ENCODE data around the gene PPM1K. TPM values are rescaled to one million over a fixed set of nuclear protein-coding genes. Genes with fewer than 3 reads are reported as not detected.
"Not testable (repeated sequence)": the region's sequence is repeated elsewhere in the genome, so short reads cannot be mapped to it uniquely, and the experiment has no call there.

The PPM1K gene
- 10 to 100 TPM; 13.5 to 24.8 (median 21.3) TPM for polyA plus RNA-seq (ENCODE audit: insufficient read length in 3 of 3)
- long read RNA-seq, donor 1, full-length matches to known transcripts: 5 of 5 reads
- long read RNA-seq, donor 1, partial matches to known transcripts: 0 of 5 reads
- long read RNA-seq, donor 1, other reads (novel, unspliced or antisense): 0 of 5 reads
- long read RNA-seq, donor 2, partial matches to known transcripts: 0 of 1 reads
- long read RNA-seq, donor 2, other reads (novel, unspliced or antisense): 0 of 1 reads
- long read RNA-seq, donor 3, full-length matches to known transcripts: 3 of 3 reads
- long read RNA-seq, donor 3, partial matches to known transcripts: 0 of 3 reads
- long read RNA-seq, donor 3, other reads (novel, unspliced or antisense): 0 of 3 reads
- long read RNA-seq, donor 4, partial matches to known transcripts: 0 of 1 reads
- long read RNA-seq, donor 4, other reads (novel, unspliced or antisense): 0 of 1 reads
- long read RNA-seq, donor 5: 0 reads
- long read RNA-seq, donor 6, full-length matches to known transcripts: 1 of 27 reads
- long read RNA-seq, donor 6, partial matches to known transcripts: 26 of 27 reads
- long read RNA-seq, donor 6, other reads (novel, unspliced or antisense): 0 of 27 reads
- long read RNA-seq, donor 7, full-length matches to known transcripts: 5 of 5 reads
- long read RNA-seq, donor 7, partial matches to known transcripts: 0 of 5 reads
- long read RNA-seq, donor 7, other reads (novel, unspliced or antisense): 0 of 5 reads
- long read RNA-seq, donor 8, full-length matches to known transcripts: 2 of 2 reads
- long read RNA-seq, donor 8, partial matches to known transcripts: 0 of 2 reads
- long read RNA-seq, donor 8, other reads (novel, unspliced or antisense): 0 of 2 reads
- long read RNA-seq, donor 9: 0 reads
- long read RNA-seq, donor 10, partial matches to known transcripts: 0 of 1 reads
- long read RNA-seq, donor 10, other reads (novel, unspliced or antisense): 0 of 1 reads
- long read RNA-seq, donor 11: 0 reads
- long read RNA-seq, donor 12, full-length matches to known transcripts: 3 of 3 reads
- long read RNA-seq, donor 12, partial matches to known transcripts: 0 of 3 reads
- long read RNA-seq, donor 12, other reads (novel, unspliced or antisense): 0 of 3 reads
- long read RNA-seq, donor 13: 0 reads
- long read RNA-seq, donor 14, full-length matches to known transcripts: 7 of 7 reads
- long read RNA-seq, donor 14, partial matches to known transcripts: 0 of 7 reads
- long read RNA-seq, donor 14, other reads (novel, unspliced or antisense): 0 of 7 reads
- long read RNA-seq, donor 15, full-length matches to known transcripts: 1 of 1 reads
- long read RNA-seq, donor 15, partial matches to known transcripts: 0 of 1 reads
- long read RNA-seq, donor 15, other reads (novel, unspliced or antisense): 0 of 1 reads
- long read RNA-seq, donor 16, full-length matches to known transcripts: 4 of 4 reads
- long read RNA-seq, donor 16, partial matches to known transcripts: 0 of 4 reads
- long read RNA-seq, donor 16, other reads (novel, unspliced or antisense): 0 of 4 reads

DNA sequence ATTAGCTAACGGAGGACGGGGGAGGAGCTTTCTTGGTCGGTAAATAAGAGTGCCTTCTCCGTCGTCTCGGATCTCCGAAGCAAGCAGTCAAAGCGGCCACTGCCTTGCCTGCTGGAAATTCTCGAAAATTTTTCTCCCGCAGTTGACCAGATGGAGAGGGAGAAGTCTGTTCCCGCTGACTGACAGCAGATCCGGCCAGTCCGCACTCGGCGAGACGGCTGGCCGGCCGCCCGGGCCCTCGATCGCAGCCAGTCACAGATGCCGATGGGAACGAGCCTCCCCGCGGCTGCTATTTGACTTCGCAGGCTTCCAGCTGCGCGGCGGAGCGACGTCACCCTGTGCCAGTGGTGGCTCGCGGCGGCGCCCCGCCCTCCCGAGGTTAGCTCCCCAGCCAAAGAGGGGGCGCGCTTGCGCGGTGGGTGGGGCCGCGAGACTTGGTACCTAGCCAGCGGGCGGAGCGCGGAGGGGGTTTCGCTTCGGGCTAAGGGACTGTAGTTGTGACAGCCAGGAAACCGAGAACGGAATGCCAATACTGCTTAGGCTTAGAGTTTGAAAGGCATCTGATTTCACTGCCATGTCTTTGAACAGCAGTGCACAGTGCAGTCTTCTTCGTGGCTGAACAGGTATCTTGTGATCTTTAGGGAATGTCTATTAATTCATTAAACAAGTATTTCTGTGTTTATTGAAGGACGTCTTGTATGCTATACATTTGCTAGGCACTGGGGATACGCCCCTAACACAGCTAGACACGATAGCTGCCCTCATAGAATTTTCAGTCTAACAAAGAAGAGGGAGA is at the start of gene PPM1K:
TSS of gene PPM1K (minus strand) at position 123 of the 796 bp plus-strand sequence. CDS start 5,978 bp downstream, outside the sequence.
- DNase-seq: peak; percentile 98

DNA sequence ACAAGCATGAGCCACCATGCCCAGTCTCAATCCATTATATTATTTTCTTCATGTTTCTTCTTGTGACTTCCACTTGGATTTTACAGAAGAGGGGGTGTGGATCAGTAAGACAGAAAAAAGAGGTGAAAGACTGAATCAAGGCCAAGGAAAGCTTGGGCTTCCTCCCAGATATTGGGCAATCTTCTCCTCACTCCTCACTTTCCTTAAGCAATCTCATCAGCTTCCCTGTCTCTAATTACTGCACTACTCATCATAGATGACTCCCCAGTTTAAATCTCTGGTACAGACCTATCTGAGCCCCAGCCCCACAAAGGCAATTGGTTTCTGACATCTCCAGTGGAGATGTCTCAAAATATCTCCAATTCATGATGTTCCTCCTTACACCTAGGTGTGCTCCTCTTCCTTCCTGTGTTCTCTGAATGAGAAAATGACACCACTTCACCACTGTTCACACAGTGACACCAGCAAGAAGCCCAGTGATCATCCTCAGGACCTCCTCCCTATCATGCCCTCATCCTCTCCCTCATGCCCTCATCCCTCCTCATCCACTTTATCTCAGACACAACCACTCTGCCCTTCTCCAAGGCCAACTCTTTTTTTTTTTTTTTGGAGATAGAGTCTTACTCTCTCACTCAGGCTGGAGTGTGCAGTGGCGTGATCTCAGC is 49.5 kb upstream of the PPM1K start:
- DNase-seq: no peak

DNA sequence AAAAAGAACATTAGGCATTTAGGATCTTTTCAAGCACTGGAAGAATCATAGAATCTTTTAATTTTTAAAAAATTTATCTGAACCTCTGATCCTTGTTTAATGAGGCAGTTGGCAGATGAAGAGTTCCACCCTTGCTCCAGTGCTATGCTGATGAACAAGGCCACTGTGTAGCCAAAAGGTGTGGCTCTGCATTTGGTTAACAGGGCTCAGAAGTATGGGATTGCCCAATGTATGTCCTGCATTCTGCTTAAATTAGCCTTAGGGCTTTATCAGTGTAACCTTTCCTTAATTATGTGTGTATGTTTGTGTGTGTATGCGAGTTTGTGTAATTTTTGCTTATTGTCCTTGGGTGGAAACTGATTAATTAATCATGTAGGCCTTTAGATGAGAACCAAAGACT is 43.3 kb upstream of the PPM1K start:
- no peak for DNase-seq

GRCh38 chr4:88320780-88321373 is 36.5 kb upstream of the PPM1K start:
- DNase-seq: no peak

DNA sequence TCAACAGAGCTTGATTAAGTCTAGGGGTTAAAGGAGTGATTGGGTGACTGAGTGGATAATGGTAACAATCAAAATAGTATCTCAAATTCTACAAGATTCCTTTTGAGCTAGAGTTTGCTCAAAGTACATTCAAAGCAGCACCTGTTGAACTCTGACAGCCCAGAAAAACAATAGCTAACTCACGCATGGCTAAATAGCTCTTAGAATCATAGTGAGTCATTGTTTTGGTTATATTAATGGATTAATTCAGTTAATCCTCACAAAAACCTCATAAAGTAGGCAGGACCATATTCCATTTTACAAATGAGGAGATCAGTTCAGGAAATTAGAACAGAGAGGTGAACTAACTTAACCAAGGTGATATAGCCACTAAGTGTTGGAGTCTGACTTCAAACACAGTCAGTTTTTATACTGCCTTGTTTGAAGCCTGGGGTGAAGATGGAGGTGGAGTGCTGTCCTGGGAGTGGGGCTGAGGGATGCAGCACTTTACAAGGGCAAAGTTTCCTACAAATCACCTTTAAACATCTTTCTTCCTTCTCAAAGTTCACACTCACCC is 35.9 kb upstream of the PPM1K start:
- no peak for DNase-seq

DNA sequence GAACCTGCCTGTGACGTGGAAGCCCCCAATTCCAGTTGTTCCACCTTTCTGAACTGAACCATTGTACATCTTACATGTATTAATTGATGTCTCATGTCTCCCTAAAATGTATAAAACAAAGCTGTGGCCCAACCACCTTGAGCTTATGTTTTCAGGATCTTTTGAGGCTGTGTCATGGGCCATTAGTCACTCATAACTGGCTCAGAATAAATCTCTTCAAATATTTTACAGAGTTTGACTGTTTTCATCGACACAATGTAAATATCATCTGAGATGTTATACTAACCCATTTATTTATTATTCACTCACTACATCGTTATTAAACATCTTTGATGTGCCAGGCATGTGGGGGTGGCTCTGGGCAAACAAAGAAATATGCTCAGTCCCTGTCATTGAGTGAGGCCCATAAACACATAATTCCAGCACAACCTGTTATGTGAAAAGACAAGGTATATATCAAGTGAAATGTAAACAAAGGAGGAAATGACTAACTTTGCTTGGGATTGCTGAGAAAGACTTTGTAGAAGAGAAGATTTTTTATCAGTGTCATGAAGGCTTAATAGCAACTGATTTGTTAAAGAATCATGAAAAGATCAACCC is 34.5 kb upstream of the PPM1K start:
- DNase-seq: no peak

DNA sequence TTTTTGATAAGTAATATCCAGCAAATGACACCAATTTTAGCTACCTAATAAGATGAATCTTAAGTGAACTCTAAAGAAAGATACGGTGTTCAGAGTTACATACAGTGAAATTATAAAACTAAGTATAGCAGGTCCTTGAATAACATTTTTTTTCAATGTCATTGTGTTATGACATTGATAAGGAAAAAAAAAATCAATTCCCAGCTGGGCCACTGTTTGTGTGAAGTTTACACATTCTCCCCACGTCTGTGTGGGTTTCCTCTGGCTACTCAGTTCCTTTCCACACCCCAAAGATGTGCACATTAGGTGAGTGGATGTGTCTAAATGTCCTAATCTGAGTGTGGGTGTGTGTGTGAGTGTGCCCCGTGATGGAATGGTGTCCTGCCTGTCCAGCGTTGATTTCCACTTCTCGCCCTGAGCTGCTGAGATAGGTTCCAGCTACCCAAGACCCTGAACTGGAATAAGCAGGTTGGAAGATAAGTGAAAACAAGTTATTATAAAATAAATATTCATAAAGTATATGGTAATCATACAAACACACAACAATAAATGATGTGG is 31.2 kb upstream of the PPM1K start:
- no peak for DNase-seq

DNA sequence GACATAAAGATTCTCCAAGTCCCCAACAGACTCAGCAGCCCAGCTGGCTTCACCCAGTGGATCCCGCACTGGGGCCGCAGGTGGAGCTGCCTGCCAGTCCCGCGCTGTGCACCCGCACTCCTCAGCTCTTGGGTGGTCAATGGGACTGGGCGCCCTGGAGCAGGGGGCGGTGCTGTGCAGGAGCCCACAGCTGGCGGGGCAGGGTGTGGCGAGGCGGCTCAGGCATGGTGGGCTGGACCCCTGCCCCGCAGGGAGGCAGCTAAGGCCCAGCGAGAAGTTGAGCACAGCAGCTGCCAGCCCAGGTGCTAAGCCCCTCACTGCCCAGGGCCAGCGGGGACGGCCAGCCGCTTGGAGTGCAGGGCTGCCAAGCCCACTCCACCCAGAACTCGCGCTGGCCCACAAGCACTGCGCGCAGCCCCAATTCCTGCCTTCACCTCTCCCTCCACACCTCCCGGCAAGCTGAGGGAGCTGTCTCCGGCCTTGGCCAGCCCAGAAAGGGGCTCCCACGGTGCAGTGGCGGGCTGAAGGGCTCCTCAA is 28.8 kb upstream of the PPM1K start:
- DNase-seq: not testable (repeated sequence)

DNA sequence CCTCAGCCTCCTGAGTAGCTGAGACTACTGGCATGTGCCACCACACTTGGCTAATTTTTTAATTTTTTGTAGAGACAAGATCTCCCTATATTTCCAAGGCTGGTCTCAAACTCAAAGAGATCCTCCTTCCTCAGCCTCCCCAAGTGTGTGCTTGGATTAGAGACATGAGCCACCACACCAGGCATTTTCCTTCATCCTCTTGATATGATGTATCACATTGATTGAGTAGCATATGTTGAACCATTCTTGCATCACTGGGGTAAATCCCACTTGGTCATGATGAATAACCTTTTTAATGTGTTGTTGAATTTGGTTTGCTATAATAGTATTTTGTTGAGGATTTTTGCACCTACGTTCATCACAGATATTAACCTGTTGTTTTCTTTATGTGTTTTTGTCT is 24.2 kb upstream of the PPM1K start:
- no peak for DNase-seq

DNA sequence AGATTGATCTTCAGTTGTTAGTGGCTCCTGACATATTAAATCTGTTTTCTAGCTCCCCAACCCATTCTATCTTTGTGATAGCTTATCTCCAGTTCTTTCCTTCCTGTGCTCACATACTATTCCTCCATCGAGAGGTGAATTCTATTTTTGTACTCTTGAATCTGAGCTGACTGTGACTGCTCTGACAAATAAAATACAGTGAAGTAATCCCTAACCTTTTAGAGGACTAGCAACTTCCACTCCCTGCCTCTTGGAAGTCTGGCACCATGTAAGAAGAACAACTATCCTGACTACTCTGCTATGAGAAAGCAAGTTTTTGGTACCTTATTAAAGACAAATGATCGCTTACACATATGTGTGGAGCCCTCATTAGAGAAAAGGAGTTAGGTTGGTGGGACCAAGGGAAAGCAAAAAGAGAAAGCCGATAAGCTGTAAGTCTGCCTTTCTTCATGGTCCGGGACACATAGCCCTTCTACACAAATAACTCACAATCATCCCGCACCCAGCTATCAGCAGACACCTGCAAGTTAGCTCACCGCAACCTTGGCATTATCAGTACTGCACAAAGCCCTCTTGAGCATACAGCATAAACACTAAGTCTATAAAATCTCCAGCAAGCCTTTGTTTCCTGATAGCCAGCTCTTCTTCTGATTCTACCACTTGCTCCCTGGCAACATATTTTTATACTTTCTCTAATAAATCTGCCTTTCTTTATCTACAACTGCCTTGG is 13.5 kb upstream of the PPM1K start:
- DNase-seq: no peak

DNA sequence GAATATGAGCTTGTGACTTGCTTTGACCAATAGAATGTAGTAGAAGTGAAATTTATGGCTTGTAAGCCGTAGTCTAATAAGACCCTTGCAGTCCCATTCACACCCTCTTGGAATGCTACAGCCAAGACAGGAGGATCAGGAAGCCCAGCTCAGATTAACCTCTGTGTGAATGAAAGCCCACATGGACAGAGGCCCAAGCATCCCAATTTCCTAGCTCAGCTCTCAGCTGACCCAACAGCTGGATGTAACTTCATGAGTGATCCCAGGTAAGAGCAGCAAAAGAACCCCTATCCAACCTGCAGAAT is 12.8 kb upstream of the PPM1K start:
- no peak for DNase-seq

- DNase-seq: no peak
Observed at GRCh38 chr4:88296413-88297211, 12.3 kb upstream of the PPM1K start.

DNA sequence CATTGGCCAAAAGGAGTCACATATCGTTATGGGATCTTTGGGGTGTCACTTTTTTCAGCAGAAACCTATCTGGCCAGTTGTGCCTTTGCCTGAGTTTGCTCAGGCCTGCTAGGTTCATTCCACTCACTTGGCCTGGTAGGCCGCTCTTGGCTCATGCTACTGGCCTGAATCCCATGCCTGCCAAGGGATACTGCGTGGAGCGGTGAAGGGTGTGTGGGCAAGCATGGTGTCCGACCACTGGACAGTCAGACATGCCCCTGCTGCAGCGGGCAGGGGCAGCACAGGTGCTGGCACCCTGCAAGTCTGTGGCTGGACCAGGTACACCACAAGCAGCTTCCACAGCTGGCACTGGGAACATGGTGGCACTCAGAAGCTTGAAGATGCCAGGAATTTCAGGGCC is 11.3 kb upstream of the PPM1K start:
- DNase-seq: no peak

DNA sequence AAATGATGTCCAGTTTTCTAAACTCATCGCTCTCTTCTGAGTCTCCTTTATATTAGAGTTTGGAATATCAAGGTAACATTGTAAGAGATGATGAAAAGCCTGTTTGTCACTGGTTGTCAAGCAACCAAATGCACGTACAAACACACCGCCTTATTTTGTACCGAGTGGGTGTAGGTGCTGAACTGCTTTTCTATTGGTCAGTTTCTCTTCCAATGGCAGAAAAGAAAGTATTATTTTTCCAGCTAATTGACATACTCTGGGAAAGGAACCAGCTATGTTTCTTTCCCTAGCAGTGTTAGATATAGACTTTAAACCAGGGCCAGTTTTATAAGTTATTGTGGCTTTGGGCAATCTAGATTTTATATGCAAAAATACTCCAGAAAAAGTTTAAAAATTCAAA is 6.6 kb upstream of the PPM1K start:
- DNase-seq: peak; percentile 30

- no peak for DNase-seq
Observed at GRCh38 chr4:88286897-88287296, 2.5 kb upstream of the PPM1K start.

GRCh38 chr4:88285235-88285653 is 883 bp upstream of the PPM1K start:
- DNase-seq: no peak
